ENCODE data around the gene OR5AP2.

GRCh38 chr11:56642339-56642738, at the start of gene OR5AP2:
- TF ChIP-seq CTCF (IDR thresholded peaks at IDR 0.05; ENCODE audit: poor library complexity) (no peak), EZH2 (IDR thresholded peaks at IDR 0.05; ENCODE audit: borderline replicate concordance) (no peak)

Data from hepatocyte (in vitro differentiated cells).